GM12874 (cell line): ENCODE data around the gene MAP3K5.

Experiments used
- CTCF ChIP-seq: IDR thresholded peaks from 2 replicates; pipeline ENCODE4 v1.5.1; 2011; ENCODE audit warnings: low read depth, mild to moderate bottlenecking, control low read depth, low read length, moderate library complexity; ENCODE audit not compliant: insufficient read depth

The MAP3K5 gene

GRCh38 chr6:136791296-136792094 is 782 bp downstream of the MAP3K5 start:
- no peak for TF ChIP-seq CTCF

- no peak for TF ChIP-seq CTCF
Measured at GRCh38 chr6:136790411-136791295, 1.6 kb downstream of the MAP3K5 start.

GRCh38 chr6:136788069-136788902 is 4.0 kb downstream of the MAP3K5 start:
- no peak for TF ChIP-seq CTCF

GRCh38 chr6:136787726-136788068 is 4.6 kb downstream of the MAP3K5 start:
- TF ChIP-seq CTCF: no peak

GRCh38 chr6:136786658-136787057 is 5.6 kb downstream of the MAP3K5 start:
- TF ChIP-seq CTCF: no peak

GRCh38 chr6:136784910-136785746 is 7.1 kb downstream of the MAP3K5 start:
- TF ChIP-seq CTCF: no peak
